H1 (cell line): ENCODE data around the gene GTF3C5. TPM values are rescaled to one million over a fixed set of nuclear protein-coding genes. Genes with fewer than 3 reads are reported as not detected.

ENCODE experiments used
- EZH2 ChIP-seq: fragments of 200-600 bp; sonication (generic); IDR thresholded peaks from 2 replicates; pipeline ENCODE4 v1.7.1; 2012; ENCODE audit warnings: low read depth, mild to moderate bottlenecking, moderate library complexity, low read length, inconsistent platforms; ENCODE audit not compliant: severe bottlenecking
- RXRA ChIP-seq: IDR thresholded peaks from 2 replicates; pipeline ENCODE4 v1.6.1; 2011; ENCODE audit warnings: low read depth, mild to moderate bottlenecking, low read length, moderate library complexity; ENCODE audit not compliant: insufficient read depth
- polyA plus RNA-seq, 7 experiments: library from polyadenylated mRNA; depleted of rRNA in 3 of 7; stranded (reverse) in 5 of 7; unstranded in 2 of 7; fragments of >200 nt in 5 of 7; fragments of 200-250 nt in 2 of 7; gene quantifications; 1 replicate in 5 of 7; 2 replicates in 1 of 7; 4 replicates in 1 of 7; pipeline versions ENCODE4 v1.2.1 to v1.2.3, GENCODE V29; 2011 to 2013; ENCODE audit warnings: missing spikeins in 2 of 7, mixed read lengths in 2 of 7
- total RNA-seq: library from RNA; stranded (reverse); fragmentation: NEBNext Ultra II Directional; extraction: Animal tissue kit (Norgen Biotek cat#: 25700); gene quantifications from 2 replicates; pipeline ENCODE4 v1.2.1, GENCODE V29; 2021

The GTF3C5 gene
- total and polyA plus RNA-seq, 2 of the 8 experiments (the other 6 are each of a cell fraction or from before 2014, with no cell fraction given) = 78.7 to 87.1 TPM

DNA sequence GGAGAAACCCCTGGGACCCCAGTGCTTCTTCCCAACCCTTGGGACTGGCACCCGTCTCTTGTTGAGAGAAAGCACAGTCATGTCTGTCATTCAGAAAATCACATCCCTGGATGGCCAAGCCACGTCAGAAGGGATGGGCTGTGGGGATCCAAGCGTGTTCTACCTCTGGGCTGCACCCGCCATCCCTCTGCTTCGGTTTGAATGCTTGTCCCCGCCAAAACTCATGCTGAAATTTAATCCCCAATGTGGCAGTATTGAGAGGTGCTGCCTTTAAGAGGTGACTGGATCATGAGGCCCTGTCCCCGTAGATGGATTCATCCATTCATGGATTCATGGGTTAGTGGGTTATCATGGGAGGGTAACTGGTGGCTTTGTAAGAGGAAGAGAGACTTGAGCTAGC is 58.0 kb downstream of the GTF3C5 start (continued):
- TF ChIP-seq RXRA = no peak
- no peak for TF ChIP-seq EZH2
